Neuronal stem cell (in vitro differentiated cells): ENCODE data around the gene ZSWIM4.

Experiments used
- DNase-seq: peaks from one replicate; pipeline ENCODE4 v3.0.0-alpha.2; 2013; ENCODE audit warnings: low spot score
- H2AFZ ChIP-seq: one replicate; pipeline ENCODE4 v1.6.1; 2013; ENCODE audit warnings: mild to moderate bottlenecking, low read length, inconsistent platforms
- H2AK5ac ChIP-seq: 2 replicates; pipeline ENCODE4 v1.6.1; 2013; ENCODE audit warnings: low read depth, mild to moderate bottlenecking, inconsistent platforms, low read length, moderate library complexity, mixed read lengths
- H2BK120ac ChIP-seq: 2 replicates; pipeline ENCODE4 v1.6.1; 2013; ENCODE audit warnings: low read depth, mild to moderate bottlenecking, inconsistent platforms, low read length, moderate library complexity, mixed read lengths
- H2BK12ac ChIP-seq: one replicate; pipeline ENCODE4 v1.6.1; 2013; ENCODE audit warnings: low read length, inconsistent platforms
- H2BK15ac ChIP-seq: 2 replicates; pipeline ENCODE4 v1.6.1; 2013; ENCODE audit warnings: mild to moderate bottlenecking, low read length, inconsistent platforms, mixed read lengths
- H2BK5ac ChIP-seq: one replicate; pipeline ENCODE4 v1.6.1; 2013; ENCODE audit warnings: inconsistent platforms, mild to moderate bottlenecking, low read length, moderate library complexity
- H3K14ac ChIP-seq: one replicate; pipeline ENCODE4 v1.6.1; 2013; ENCODE audit warnings: low read length, inconsistent platforms
- H3K18ac ChIP-seq: 2 replicates; pipeline ENCODE4 v1.6.1; 2013; ENCODE audit warnings: low read length, inconsistent platforms
- H3K23ac ChIP-seq: 2 replicates; pipeline ENCODE4 v1.6.1; 2013; ENCODE audit warnings: low read depth, mild to moderate bottlenecking, mixed read lengths, low read length, inconsistent platforms; ENCODE audit not compliant: poor library complexity
- H3K27ac ChIP-seq: replicated peaks from 3 replicates; pipeline ENCODE4 v1.5.1; 2013; ENCODE audit warnings: low read length, inconsistent platforms
- H3K27me3 ChIP-seq, 3 experiments: 2 replicates each; pipeline ENCODE4 v1.6.1; 2013; ENCODE audit warnings: low read length in 3 of 3, mild to moderate bottlenecking in 2 of 3, inconsistent platforms in 1 of 3, low read depth in 1 of 3, mixed read lengths in 1 of 3, moderate library complexity in 1 of 3; ENCODE audit not compliant: control insufficient read depth in 3 of 3, insufficient read depth in 3 of 3
- H3K36me3 ChIP-seq, 2 donors: replicated peaks in 1 of 2; 2 replicates each; pipeline ENCODE4 v1.6.1; 2013; ENCODE audit warnings: low read length in 2 of 2; ENCODE audit not compliant: control insufficient read depth in 2 of 2, insufficient read depth in 2 of 2
- H3K4ac ChIP-seq: 2 replicates; pipeline ENCODE4 v1.6.1; 2013; ENCODE audit warnings: inconsistent platforms, mild to moderate bottlenecking, low read length, moderate library complexity
- H3K4me1 ChIP-seq, 2 donors: 1 replicate in 1 of 2; 2 replicates in 1 of 2; pipeline ENCODE4 v1.6.1; 2013; ENCODE audit warnings: low read length in 2 of 2, low read depth in 1 of 2; ENCODE audit not compliant: control insufficient read depth in 2 of 2, insufficient read depth in 1 of 2
- H3K4me2 ChIP-seq: one replicate; pipeline ENCODE4 v1.6.1; 2013; ENCODE audit warnings: mild to moderate bottlenecking, low read length, inconsistent platforms; ENCODE audit not compliant: insufficient read depth, poor library complexity, severe bottlenecking
- H3K4me3 ChIP-seq, 2 donors: 2 replicates each; pipeline ENCODE4 v1.5.1; 2013; ENCODE audit warnings: low read length in 2 of 2, mild to moderate bottlenecking in 2 of 2, inconsistent platforms in 1 of 2, moderate library complexity in 1 of 2
- H3K79me1 ChIP-seq: one replicate; pipeline ENCODE4 v1.6.1; 2013; ENCODE audit warnings: low read depth, mild to moderate bottlenecking, inconsistent platforms, low read length, moderate library complexity
- H3K9ac ChIP-seq: one replicate; pipeline ENCODE4 v1.6.1; 2013; ENCODE audit warnings: mild to moderate bottlenecking, low read depth, low read length, inconsistent platforms; ENCODE audit not compliant: poor library complexity
- H3K9me3 ChIP-seq, 2 donors: replicated peaks in 1 of 2; 2 replicates each; pipeline versions ENCODE3 to v1.6.1; 2013; ENCODE audit warnings: low read length in 2 of 2, mild to moderate bottlenecking in 2 of 2, inconsistent platforms in 1 of 2, low read depth in 1 of 2, mixed read lengths in 1 of 2, moderate library complexity in 1 of 2; ENCODE audit not compliant: control insufficient read depth in 2 of 2, insufficient read depth in 1 of 2
- H4K8ac ChIP-seq: one replicate; pipeline ENCODE4 v1.6.1; 2013; ENCODE audit warnings: low read depth, mild to moderate bottlenecking, inconsistent platforms, low read length, moderate library complexity
- H4K91ac ChIP-seq: one replicate; pipeline ENCODE4 v1.6.1; 2013; ENCODE audit warnings: low read length, low read depth, mild to moderate bottlenecking, inconsistent platforms; ENCODE audit not compliant: poor library complexity
- WGBS, 2 donors: extraction: QIAGEN DNeasy Blood & Tissue Kit; methylation state at CpG; one replicate each; pipeline ENCODE4 v1.1.7; 2013; ENCODE audit warnings: missing lambda C conversion rate in 2 of 2, mixed read lengths in 1 of 2; ENCODE audit not compliant: insufficient read length in 2 of 2, insufficient replicate concordance in 1 of 2; ENCODE audit errors: extremely low coverage in 2 of 2; 5-methylcytosine and 5-hydroxymethylcytosine counted together

ZSWIM4 gene

DNA sequence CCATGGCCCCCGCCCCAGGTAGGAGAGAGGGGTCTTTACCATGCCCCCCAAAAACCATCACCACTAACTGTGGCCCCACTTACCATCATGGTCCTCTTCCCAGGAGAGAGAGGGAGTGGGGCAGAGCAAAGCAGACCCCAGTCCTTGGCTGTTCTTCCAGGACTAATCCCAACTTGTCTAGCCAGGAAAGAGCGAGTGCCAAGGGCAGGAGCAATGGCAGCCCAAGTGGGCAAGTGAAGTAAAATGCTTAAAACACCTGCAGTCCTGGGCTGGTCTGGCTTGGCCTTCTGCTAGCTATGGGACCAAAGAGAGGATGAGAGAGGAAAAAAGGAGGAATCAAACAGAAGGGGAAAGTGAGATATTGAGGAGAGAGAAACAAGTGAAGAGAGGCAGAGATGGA lies 17.9 kb downstream of the ZSWIM4 start:
- H3K23ac ChIP-seq = no peak overlapping the region
- H3K4me2 ChIP-seq = no peak overlapping the region
- H3K9ac ChIP-seq = no peak overlapping the region
- H4K91ac ChIP-seq = no peak overlapping the region
- no peak overlapping the region for H3K18ac ChIP-seq
- no peak overlapping the region for H3K27ac ChIP-seq
- H3K14ac ChIP-seq = no peak overlapping the region
- H3K4me1 ChIP-seq = peaks cover 0 to 9% of the 10 kb centered on the region in 2 donors
- no peak overlapping the region for H2BK120ac ChIP-seq
- H3K79me1 ChIP-seq = no peaks in the 10 kb centered on the region
- no peaks in the 10 kb centered on the region for H3K9me3 ChIP-seq
- H3K4ac ChIP-seq = no peak overlapping the region
- no peak for DNase-seq
- no peak overlapping the region for H2BK5ac ChIP-seq
- H2AK5ac ChIP-seq = no peak overlapping the region
- H3K4me3 ChIP-seq = no peak overlapping the region
- peaks cover 29 to 83% of the 10 kb centered on the region in 2 donors for H3K36me3 ChIP-seq
- no peak overlapping the region for H2AFZ ChIP-seq
- WGBS, 2 donors = no CpG with 5 or more reads among the region's 2 CpGs
- H3K27me3 ChIP-seq = no peaks in the 10 kb centered on the region
- no peak overlapping the region for H2BK12ac ChIP-seq
- H4K8ac ChIP-seq = peak overlapping the region; percentile 96
- H2BK15ac ChIP-seq = no peak overlapping the region

DNA sequence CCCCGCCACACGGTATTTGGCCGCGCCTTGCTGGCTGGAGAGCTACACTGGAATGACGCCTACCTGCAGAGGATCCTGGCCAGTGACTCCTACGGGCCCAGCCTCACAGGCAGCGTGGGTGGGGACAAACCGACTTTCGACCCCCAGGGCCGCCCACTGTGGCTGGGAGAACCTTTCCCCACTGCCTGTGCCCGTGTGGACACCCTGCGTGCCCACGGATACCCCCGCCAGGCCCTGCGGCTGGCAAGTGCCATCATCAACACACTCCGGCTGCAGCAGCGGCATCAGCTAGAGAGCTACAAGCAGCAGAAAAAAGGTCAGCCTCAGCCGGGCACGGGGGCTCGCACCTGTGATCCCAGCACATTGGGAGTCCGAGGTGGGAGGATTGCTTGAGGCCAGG lies 19.3 kb downstream of the ZSWIM4 start:
- no peak overlapping the region for H4K91ac ChIP-seq

DNA sequence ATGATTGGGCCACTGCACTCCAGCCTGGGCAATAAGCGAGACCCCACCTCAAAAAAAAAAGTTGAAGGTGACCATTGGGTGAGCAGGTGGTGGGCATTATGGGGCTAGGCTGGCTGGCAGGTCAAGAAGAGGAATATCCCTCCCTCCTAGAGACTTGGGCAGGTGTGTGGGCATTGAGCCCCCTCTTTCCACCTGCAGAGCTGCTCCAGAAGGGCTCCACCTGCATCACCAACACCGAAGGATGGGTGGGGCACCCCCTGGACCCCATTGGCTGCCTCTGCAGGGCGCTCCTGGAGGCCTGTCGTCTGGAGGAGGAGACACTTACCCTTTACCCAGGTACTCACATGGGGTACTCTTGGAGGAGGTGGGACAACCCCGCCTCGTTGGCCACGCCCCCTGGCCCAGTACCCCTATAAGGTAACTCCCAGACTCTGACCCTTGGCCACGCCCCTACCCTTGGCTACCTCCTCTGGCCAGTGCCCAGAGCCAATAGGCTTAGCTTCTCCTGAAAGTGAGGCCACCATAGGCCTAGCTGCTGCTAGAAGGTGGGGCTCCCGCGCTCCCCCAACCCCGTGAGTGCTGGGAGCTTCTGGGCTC lies 21.9 kb downstream of the ZSWIM4 start:
- Histone ChIP-seq H2AFZ (no peak overlapping the region), H3K4me3 (peak overlapping the region in 1 of 2 donors; percentile 76), H3K18ac (peak overlapping the region; percentile 95), H3K14ac (no peak overlapping the region), H3K4me2 (peak overlapping the region; percentile 71), H2BK5ac (no peak overlapping the region), H3K23ac (peak overlapping the region; percentile 83), H2BK120ac (no peak overlapping the region), H4K91ac (no peak overlapping the region), H2BK12ac (no peak overlapping the region), H3K36me3 (peaks cover 19 to 80% of the 10 kb centered on the region in 2 donors), H3K4ac (no peak overlapping the region), H2AK5ac (peak overlapping the region; percentile 37), H3K4me1 (peaks cover 0 to 11% of the 10 kb centered on the region in 2 donors), H3K9me3 (no peaks in the 10 kb centered on the region), H3K27me3 (no peaks in the 10 kb centered on the region), H3K9ac (peak overlapping the region; percentile 93), H4K8ac (no peak overlapping the region), H2BK15ac (peak overlapping the region; percentile 33), H3K79me1 (peaks cover 3% of the 10 kb centered on the region), H3K27ac (peak overlapping the region; percentile 64)
- DNase-seq = no peak
- WGBS, 2 donors = no CpG with 5 or more reads among the region's 11 CpGs

More for the DNA sequence above, 19.3 kb downstream of the ZSWIM4 start:
- no peak for DNase-seq
- no peak overlapping the region for H2BK12ac ChIP-seq
- H4K8ac ChIP-seq = no peak overlapping the region
- H2BK15ac ChIP-seq = no peak overlapping the region
- H3K18ac ChIP-seq = peak overlapping the region; percentile 20
- no peak overlapping the region for H2BK5ac ChIP-seq
- no peak overlapping the region for H3K4me3 ChIP-seq
- H3K23ac ChIP-seq = peak overlapping the region; percentile 85
- no peaks in the 10 kb centered on the region for H3K27me3 ChIP-seq
- H3K9ac ChIP-seq = no peak overlapping the region
- no peak overlapping the region for H3K14ac ChIP-seq
- H3K4ac ChIP-seq = no peak overlapping the region
- H2AK5ac ChIP-seq = peak overlapping the region; percentile 46
- peaks cover 0 to 11% of the 10 kb centered on the region in 2 donors for H3K4me1 ChIP-seq
- no CpG with 5 or more reads among the region's 21 CpGs for WGBS, 2 donors
- no peaks in the 10 kb centered on the region for H3K9me3 ChIP-seq
- H2BK120ac ChIP-seq = no peak overlapping the region
- peaks cover 24 to 75% of the 10 kb centered on the region in 2 donors for H3K36me3 ChIP-seq
- no peak overlapping the region for H2AFZ ChIP-seq
- H3K79me1 ChIP-seq = peaks cover 3% of the 10 kb centered on the region
- no peak overlapping the region for H3K27ac ChIP-seq
- H3K4me2 ChIP-seq = no peak overlapping the region

DNA sequence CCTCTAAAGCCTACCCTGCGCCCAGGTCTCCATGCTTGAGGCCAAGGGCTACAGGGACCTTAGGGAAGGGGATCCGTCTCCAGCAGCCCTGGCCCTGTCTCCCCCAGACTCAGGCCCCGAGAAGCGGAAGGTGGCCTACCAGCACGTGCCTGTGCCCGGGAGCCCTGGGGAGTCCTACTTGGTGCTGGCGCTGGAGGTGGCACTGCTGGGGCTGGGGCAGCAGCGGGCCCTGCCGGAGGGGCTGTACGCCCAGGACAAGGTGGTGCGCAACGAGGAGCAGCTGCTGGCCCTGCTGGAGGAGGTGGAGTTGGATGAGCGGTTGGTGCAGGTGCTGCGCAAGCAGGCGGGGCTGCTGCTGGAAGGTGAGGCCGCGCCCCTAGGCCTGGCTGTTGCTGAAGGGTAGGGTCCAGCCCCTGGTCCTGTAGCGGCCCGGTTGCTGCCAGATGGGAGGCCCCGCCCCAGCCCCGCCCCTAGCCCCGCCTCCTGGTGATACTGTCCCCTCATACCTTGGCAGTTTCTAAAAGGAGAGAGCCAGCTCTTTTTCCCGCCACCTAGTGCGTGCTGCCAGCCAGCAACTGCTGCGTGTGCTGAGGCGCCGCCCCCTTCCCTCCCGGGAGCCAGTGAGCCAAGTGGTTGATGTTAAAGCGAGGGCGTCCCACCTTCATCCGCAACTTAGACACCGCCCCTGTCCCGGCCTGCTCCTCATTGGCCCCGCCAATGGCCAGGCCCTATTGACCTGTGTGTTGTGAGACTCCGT lies 22.6 kb downstream of the ZSWIM4 start:
- H3K9me3 ChIP-seq = no peaks in the 10 kb centered on the region
- no peak for DNase-seq
- H3K27me3 ChIP-seq = no peaks in the 10 kb centered on the region
- peak overlapping the region; percentile 64 for H3K27ac ChIP-seq
- no peak overlapping the region for H3K14ac ChIP-seq
- H2AFZ ChIP-seq = no peak overlapping the region
- peak overlapping the region; percentile 75 for H2BK12ac ChIP-seq
- H4K8ac ChIP-seq = no peak overlapping the region
- H2BK120ac ChIP-seq = no peak overlapping the region
- no peak overlapping the region for H4K91ac ChIP-seq
- H2BK5ac ChIP-seq = no peak overlapping the region
- peak overlapping the region; percentile 7 for H2AK5ac ChIP-seq
- peak overlapping the region; percentile 71 for H3K4me2 ChIP-seq
- H3K36me3 ChIP-seq = peaks cover 16 to 80% of the 10 kb centered on the region in 2 donors
- H3K18ac ChIP-seq = peak overlapping the region; percentile 95
- H3K9ac ChIP-seq = peak overlapping the region; percentile 93
- WGBS, 2 donors = no CpG with 5 or more reads among the region's 35 CpGs
- H3K4ac ChIP-seq = no peak overlapping the region
- H3K4me1 ChIP-seq = peaks cover 0 to 11% of the 10 kb centered on the region in 2 donors
- peak overlapping the region in 1 of 2 donors; percentile 76 for H3K4me3 ChIP-seq
- no peak overlapping the region for H2BK15ac ChIP-seq
- H3K23ac ChIP-seq = peak overlapping the region; percentile 83
- peaks cover 3% of the 10 kb centered on the region for H3K79me1 ChIP-seq
